ENCODE results near the gene DYNLT3.

DNA sequence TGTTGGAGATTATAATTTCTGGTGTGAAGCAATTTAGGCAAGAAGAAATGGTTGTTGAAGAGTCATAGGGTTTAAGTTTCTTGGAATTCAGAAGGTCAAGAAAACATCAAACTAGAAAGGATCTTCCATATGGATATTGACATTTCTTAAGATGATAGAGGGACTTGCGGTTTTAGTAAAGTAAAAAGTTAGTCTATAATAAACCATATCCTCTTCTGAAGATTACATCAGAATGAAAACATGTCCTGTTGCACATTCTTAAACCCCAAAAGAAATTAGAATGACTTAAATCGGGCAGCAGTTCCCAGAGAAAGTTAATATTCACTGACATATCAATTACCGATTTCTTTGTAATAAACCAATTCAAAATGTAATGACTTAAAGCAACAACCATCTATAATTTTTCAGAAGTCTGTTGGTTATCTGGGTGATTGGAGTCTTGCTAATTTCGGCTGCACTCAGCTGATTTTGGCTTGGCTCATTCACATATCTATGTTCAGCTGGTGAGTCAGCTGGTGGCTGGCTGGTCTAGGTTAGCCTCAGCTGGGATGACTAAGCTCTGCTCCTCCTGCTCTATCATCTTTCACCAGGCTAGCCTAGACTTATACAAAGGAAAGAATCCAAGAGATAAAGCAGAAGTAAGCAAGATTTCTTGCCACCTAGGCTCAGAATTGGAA is 24.4 kb upstream of the DYNLT3 start:
- TF ChIP-seq, protein P1, sequence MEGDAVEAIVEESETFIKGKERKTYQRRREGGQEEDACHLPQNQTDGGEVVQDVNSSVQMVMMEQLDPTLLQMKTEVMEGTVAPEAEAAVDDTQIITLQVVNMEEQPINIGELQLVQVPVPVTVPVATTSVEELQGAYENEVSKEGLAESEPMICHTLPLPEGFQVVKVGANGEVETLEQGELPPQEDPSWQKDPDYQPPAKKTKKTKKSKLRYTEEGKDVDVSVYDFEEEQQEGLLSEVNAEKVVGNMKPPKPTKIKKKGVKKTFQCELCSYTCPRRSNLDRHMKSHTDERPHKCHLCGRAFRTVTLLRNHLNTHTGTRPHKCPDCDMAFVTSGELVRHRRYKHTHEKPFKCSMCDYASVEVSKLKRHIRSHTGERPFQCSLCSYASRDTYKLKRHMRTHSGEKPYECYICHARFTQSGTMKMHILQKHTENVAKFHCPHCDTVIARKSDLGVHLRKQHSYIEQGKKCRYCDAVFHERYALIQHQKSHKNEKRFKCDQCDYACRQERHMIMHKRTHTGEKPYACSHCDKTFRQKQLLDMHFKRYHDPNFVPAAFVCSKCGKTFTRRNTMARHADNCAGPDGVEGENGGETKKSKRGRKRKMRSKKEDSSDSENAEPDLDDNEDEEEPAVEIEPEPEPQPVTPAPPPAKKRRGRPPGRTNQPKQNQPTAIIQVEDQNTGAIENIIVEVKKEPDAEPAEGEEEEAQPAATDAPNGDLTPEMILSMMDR (IDR thresholded peaks at IDR 0.05): no peak
- no peak for TF ChIP-seq EP300 (IDR thresholded peaks at IDR 0.05)
- no peak for TF ChIP-seq POLR2AphosphoS5 (IDR thresholded peaks at IDR 0.05)
- no peak for TF ChIP-seq POLR2A (IDR thresholded peaks at IDR 0.05)
